Tibial nerve (tissue), 4 donors: Measurements from ENCODE around the gene PVALEF. TPM values are rescaled to one million over a fixed set of nuclear protein-coding genes. Genes with fewer than 3 reads are reported as not detected.

Experiments
- DNase-seq, 2 donors: peaks; one replicate each; pipeline ENCODE4 v3.0.0-alpha.2; 2019; ENCODE audit warnings: low spot score in 2 of 2
- H3K27ac ChIP-seq, 4 donors: fragments of 200-600 bp; sonication (generic) in 3 of 4; one replicate each; pipeline ENCODE4 v1.5.1; 2017 to 2019; ENCODE audit warnings: mild to moderate bottlenecking in 1 of 4
- H3K27me3 ChIP-seq, 2 donors: fragments of 200-600 bp; sonication (generic) in 1 of 2; one replicate each; pipeline versions ENCODE4 v1.5.1 to v1.6.0; 2017 to 2019
- H3K36me3 ChIP-seq, 3 donors: fragments of 200-600 bp; sonication (generic); one replicate each; pipeline ENCODE4 v1.5.1; 2018 to 2019
- H3K4me1 ChIP-seq, 4 donors: fragments of 200-600 bp; sonication (generic) in 3 of 4; one replicate each; pipeline ENCODE4 v1.5.1; 2017 to 2019
- H3K4me3 ChIP-seq, 4 donors: fragments of 200-600 bp; sonication (generic) in 3 of 4; one replicate each; pipeline ENCODE4 v1.5.1; 2017 to 2019; ENCODE audit warnings: mild to moderate bottlenecking in 1 of 4, moderate library complexity in 1 of 4
- H3K9me3 ChIP-seq, 4 donors: fragments of 200-600 bp; sonication (generic) in 3 of 4; one replicate each; pipeline ENCODE4 v1.5.1; 2017 to 2019
- CTCF ChIP-seq, 5 experiments: fragments of 200-600 bp in 3 of 5; fragments of 450-650 bp in 2 of 5; sonication (generic) in 3 of 5; IDR thresholded peaks; one replicate each; pipeline ENCODE4 v1.5.1; 2016 to 2019; ENCODE audit warnings: antibody characterized with exemption in 5 of 5, mild to moderate bottlenecking in 3 of 5, moderate library complexity in 2 of 5
- EP300 ChIP-seq, 2 donors: sonication (generic); formaldehyde crosslinking; IDR thresholded peaks; one replicate each; pipeline ENCODE4 v1.6.1; 2017; ENCODE audit warnings: antibody characterized with exemption in 2 of 2, mild to moderate bottlenecking in 1 of 2
- POLR2A ChIP-seq, 2 donors: fragments of 450-650 bp; IDR thresholded peaks; one replicate each; pipeline ENCODE4 v1.6.1; 2017; ENCODE audit warnings: antibody characterized with exemption in 2 of 2, mild to moderate bottlenecking in 2 of 2, moderate library complexity in 2 of 2
- WGBS, 2 donors: methylation state at CpG; one replicate each; pipeline ENCODE4 v1.1.5; 2018; 5-methylcytosine and 5-hydroxymethylcytosine counted together
- total RNA-seq, 4 donors: library from RNA; depleted of rRNA; stranded (reverse); fragments of >200 nt; gene quantifications; one replicate each; pipeline ENCODE4 v1.1.0, GENCODE V29; 2016

The PVALEF gene
- total RNA-seq, 4 donors from 2014 or later: not detected

DNA sequence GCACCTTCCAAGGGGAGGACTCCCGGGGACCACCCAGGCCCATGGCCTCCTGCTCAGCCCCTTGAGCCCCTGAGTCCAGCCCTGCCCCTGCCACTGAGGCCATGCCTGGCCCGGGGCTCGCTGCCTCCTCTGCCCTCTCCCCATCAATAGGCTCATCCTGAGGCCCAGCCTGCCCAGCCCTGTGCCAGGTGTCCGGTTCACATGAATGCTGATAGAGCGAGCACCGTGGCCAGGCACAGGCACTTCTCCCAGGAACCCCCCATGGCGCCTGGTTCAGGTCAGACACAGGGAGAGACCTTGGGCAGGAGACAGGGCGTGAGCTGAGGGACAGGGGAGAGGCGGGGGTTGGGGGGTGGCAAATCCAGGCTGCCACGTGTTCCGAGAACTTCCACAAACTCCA is 2.8 kb upstream of the PVALEF start:
- Histone ChIP-seq H3K27ac (peak overlapping the region in 1 of 4 donors; percentile 19), H3K36me3 (no peaks in the 10 kb centered on the region), H3K9me3 (no peaks in the 10 kb centered on the region), H3K4me1 (peaks cover 0 to 43% (median 3%) of the 10 kb centered on the region in 4 donors), H3K4me3 (no peak overlapping the region), H3K27me3 (peaks cover 0 to 9% of the 10 kb centered on the region in 2 donors)
- WGBS, 2 donors: 80 to 95% methylated on average over 4 to 7 of the region's 11 CpGs
- TF ChIP-seq CTCF (IDR thresholded peaks at IDR 0.05) (no peak), EP300 (IDR thresholded peaks at IDR 0.05) (no peak), POLR2A (IDR thresholded peaks at IDR 0.05) (no peak)
- no peak for DNase-seq

DNA sequence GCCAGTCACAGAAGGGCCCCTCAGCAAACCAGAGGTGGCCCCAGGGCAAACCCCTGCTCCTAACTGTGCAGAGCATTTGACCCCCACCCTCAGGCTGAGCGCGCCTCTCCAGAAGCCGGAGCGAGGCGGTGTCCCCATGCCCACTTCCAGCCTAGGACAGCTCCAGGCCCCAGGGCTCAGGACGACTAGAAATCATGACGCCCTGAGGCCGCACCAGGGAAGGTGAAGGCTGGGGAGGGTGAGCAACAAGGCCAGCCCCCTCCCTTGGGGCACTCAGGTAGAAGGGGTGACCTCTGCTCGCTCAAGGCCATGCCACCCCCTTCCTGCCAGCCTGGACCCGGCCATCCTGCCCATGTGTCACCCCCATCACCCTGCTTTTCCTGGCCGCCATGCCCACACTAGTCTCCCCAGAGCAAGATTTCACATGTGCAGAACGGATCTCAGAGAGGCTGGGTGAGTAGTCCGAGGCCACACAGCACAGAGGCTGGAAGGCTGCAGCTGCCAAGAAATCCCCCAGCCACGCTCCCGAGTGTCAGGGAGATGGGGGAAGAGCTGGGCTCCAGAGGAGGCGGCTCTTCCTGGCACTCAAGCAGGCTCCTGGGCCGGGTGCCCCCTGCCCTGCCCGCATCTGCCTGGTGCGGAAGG is 2.1 kb upstream of the PVALEF start:
- H3K4me1 ChIP-seq: peaks cover 0 to 43% (median 3%) of the 10 kb centered on the region in 4 donors
- no peak for DNase-seq
- 87 to 89% methylated on average over 3 to 15 of the region's 19 CpGs for WGBS, 2 donors
- H3K9me3 ChIP-seq: no peaks in the 10 kb centered on the region
- H3K36me3 ChIP-seq: no peaks in the 10 kb centered on the region
- H3K4me3 ChIP-seq: no peak overlapping the region
- H3K27me3 ChIP-seq: peaks cover 0 to 9% of the 10 kb centered on the region in 2 donors
- TF ChIP-seq POLR2A (IDR thresholded peaks at IDR 0.05) (no peak), CTCF (IDR thresholded peaks at IDR 0.05) (no peak), EP300 (IDR thresholded peaks at IDR 0.05) (no peak)
- peak overlapping the region in 1 of 4 donors; percentile 90 for H3K27ac ChIP-seq

- TF ChIP-seq EP300 (IDR thresholded peaks at IDR 0.05): no peak
- no peak for TF ChIP-seq POLR2A (IDR thresholded peaks at IDR 0.05)
- TF ChIP-seq CTCF (IDR thresholded peaks at IDR 0.05): no peak
- Histone ChIP-seq H3K4me3 (no peak overlapping the region), H3K27me3 (peaks cover 0 to 9% of the 10 kb centered on the region in 2 donors), H3K36me3 (no peaks in the 10 kb centered on the region), H3K9me3 (no peaks in the 10 kb centered on the region), H3K4me1 (peaks cover 0 to 43% (median 3%) of the 10 kb centered on the region in 4 donors), H3K27ac (peak overlapping the region in 3 of 4 donors; percentile 43 to 90 (median 87))
- no peak for DNase-seq
- WGBS, 2 donors: 80 to 82% methylated on average over 8 to 11 of the region's 15 CpGs
Measured at GRCh38 chr17:81163703-81164370, 1.5 kb upstream of the PVALEF start.

DNA sequence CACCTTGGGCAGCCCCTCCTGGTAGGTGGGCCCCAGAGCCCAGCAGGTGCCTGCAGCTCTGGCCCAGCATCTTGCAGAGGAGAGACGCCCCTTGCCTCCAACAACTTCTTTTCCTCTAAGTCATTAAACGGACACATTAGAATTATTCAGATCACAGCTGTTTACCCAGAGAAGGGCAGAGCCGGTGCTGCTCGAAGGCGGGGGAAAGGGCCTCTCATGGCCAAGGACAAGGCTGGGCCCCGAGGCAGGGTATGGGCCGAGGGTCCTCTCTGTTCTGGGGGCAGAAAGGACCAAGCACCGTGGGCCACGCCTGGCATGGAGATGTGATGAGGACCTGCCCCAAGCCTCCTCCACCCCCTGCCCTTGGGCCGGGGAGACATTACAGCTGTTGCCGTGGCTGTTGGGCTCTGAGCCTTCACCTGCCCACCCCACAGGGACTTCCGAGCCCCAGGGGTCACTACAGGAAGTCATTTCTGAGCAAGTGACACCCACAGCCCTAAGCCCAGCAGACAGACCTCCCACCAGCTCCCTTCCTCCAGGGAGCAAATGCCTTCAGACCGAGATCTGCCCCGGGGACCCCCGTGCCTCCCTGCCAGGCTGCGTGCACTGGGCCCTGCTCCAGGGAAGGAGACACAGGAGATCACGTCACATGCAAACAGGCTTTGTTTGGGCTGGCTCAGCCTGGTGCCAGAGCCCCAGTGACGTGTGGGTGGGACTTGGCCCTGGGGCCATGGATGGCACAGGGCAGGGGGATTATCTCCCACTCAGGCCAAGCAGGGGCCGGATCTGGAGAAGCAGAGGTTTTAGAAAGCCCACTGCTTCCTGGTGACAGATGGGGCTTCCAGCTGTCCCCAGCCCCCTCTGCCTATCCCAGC is 699 bp upstream of the PVALEF start:
- Histone ChIP-seq H3K4me3 (peak overlapping the region in 1 of 4 donors; percentile 61), H3K27me3 (peaks cover 0 to 9% of the 10 kb centered on the region in 2 donors), H3K27ac (peak overlapping the region; percentile 43 to 90 (median 78)), H3K9me3 (no peaks in the 10 kb centered on the region), H3K4me1 (peaks cover 0 to 43% (median 3%) of the 10 kb centered on the region in 4 donors), H3K36me3 (no peaks in the 10 kb centered on the region)
- DNase-seq: no peak
- 32 to 35% methylated on average over 16 to 18 of the region's 19 CpGs for WGBS, 2 donors
- TF ChIP-seq CTCF (IDR thresholded peaks at IDR 0.05) (no peak), EP300 (IDR thresholded peaks at IDR 0.05) (peak in 1 of 2 donors; percentile 32), POLR2A (IDR thresholded peaks at IDR 0.05) (no peak)
